Sigmoid colon (tissue), 7 donors: Measurements from ENCODE around the gene ARHGAP1. TPM values are rescaled to one million over a fixed set of nuclear protein-coding genes. Genes with fewer than 3 reads are reported as not detected.

Experiments
- DNase-seq: peaks from one replicate; pipeline ENCODE4 v3.0.0-alpha.2; 2019
- H3K27ac ChIP-seq, 4 donors: fragments of 200-600 bp; sonication (generic); one replicate each; pipeline ENCODE4 v1.5.1; 2016 to 2019; ENCODE audit warnings: mild to moderate bottlenecking in 1 of 4
- H3K27me3 ChIP-seq, 3 donors: fragments of 200-600 bp; sonication (generic); one replicate each; pipeline ENCODE4 v1.5.1; 2019; ENCODE audit warnings: mild to moderate bottlenecking in 1 of 3
- H3K36me3 ChIP-seq, 4 donors: fragments of 200-600 bp; sonication (generic); one replicate each; pipeline ENCODE4 v1.5.1; 2016 to 2019
- H3K4me1 ChIP-seq, 4 donors: fragments of 200-600 bp; sonication (generic); one replicate each; pipeline ENCODE4 v1.5.1; 2017 to 2019
- H3K4me3 ChIP-seq, 4 donors: fragments of 200-600 bp; sonication (generic); one replicate each; pipeline ENCODE4 v1.5.1; 2017 to 2019; ENCODE audit warnings: mild to moderate bottlenecking in 2 of 4, moderate library complexity in 1 of 4
- H3K9me3 ChIP-seq, 4 donors: fragments of 200-600 bp in 3 of 4; sonication (generic) in 3 of 4; one replicate each; pipeline versions ENCODE4 v1.5.1 to v1.6.1; 2013 to 2019
- EP300 ChIP-seq, 4 donors: sonication (generic); formaldehyde crosslinking; IDR thresholded peaks; one replicate each; pipeline ENCODE4 v1.6.1; 2017; ENCODE audit warnings: antibody characterized with exemption in 4 of 4
- POLR2A ChIP-seq, 2 donors: fragments of 450-650 bp; IDR thresholded peaks; one replicate each; pipeline ENCODE4 v1.6.1; 2016; ENCODE audit warnings: antibody characterized with exemption in 2 of 2, mild to moderate bottlenecking in 2 of 2, moderate library complexity in 2 of 2
- POLR2AphosphoS5 ChIP-seq, 4 donors: sonication (generic); formaldehyde crosslinking; IDR thresholded peaks; one replicate each; pipeline ENCODE4 v1.6.1; 2017; ENCODE audit warnings: antibody characterized with exemption in 4 of 4
- WGBS, 2 donors: extraction: QIAGEN DNeasy Blood & Tissue Kit; methylation state at CpG; one replicate each; pipeline ENCODE4 v1.1.7; 2013; 5-methylcytosine and 5-hydroxymethylcytosine counted together
- intact Hi-C: fragments of 100-400 bp; cut with DNase I; formaldehyde crosslinking; loops from one replicate; pipeline ENCODE4 v1.15.1; 2023
- polyA plus RNA-seq, 3 donors: library from polyadenylated mRNA; stranded (reverse); fragments of 200-250 nt; gene quantifications; one replicate each; pipeline ENCODE4 v1.2.3, GENCODE V29; 2013
- total RNA-seq, 4 donors: library from RNA; depleted of rRNA; stranded (reverse); fragments of >200 nt; gene quantifications; one replicate each; pipeline ENCODE4 v1.1.0, GENCODE V29; 2016
- TF ChIP-seq, protein P1 (sequence below), 4 experiments: fragments of 450-650 bp in 3 of 4; fragments of 200-600 bp in 1 of 4; IDR thresholded peaks; one replicate each; pipeline ENCODE4 v1.5.1; 2016 to 2019; ENCODE audit warnings: antibody characterized with exemption in 4 of 4, mild to moderate bottlenecking in 3 of 4, moderate library complexity in 2 of 4
- donor health status: healthy with polysubstance abuse.
- donor health status: Bipolar disorder and iron deficiency.
- donor health status: healthy.

Gene ARHGAP1
- total and polyA plus RNA-seq, 7 donors, result 25.0 to 78.2 (median 41.2) TPM

GRCh38 chr11:46725338-46726205, 25.2 kb upstream of the ARHGAP1 start:
- Histone ChIP-seq H3K9me3 (no peaks in the 10 kb centered on the region), H3K27ac (no peak overlapping the region), H3K36me3 (no peaks in the 10 kb centered on the region), H3K27me3 (no peaks in the 10 kb centered on the region), H3K4me1 (no peaks in the 10 kb centered on the region), H3K4me3 (no peak overlapping the region)
- intact Hi-C loops, result no loop called here
- DNase-seq, result no peak
- WGBS, 2 donors, result 89 to 90% methylated on average over 19 of the region's 19 CpGs
- TF ChIP-seq, protein P1, sequence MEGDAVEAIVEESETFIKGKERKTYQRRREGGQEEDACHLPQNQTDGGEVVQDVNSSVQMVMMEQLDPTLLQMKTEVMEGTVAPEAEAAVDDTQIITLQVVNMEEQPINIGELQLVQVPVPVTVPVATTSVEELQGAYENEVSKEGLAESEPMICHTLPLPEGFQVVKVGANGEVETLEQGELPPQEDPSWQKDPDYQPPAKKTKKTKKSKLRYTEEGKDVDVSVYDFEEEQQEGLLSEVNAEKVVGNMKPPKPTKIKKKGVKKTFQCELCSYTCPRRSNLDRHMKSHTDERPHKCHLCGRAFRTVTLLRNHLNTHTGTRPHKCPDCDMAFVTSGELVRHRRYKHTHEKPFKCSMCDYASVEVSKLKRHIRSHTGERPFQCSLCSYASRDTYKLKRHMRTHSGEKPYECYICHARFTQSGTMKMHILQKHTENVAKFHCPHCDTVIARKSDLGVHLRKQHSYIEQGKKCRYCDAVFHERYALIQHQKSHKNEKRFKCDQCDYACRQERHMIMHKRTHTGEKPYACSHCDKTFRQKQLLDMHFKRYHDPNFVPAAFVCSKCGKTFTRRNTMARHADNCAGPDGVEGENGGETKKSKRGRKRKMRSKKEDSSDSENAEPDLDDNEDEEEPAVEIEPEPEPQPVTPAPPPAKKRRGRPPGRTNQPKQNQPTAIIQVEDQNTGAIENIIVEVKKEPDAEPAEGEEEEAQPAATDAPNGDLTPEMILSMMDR (IDR thresholded peaks at IDR 0.05), result no peak
- TF ChIP-seq POLR2A (IDR thresholded peaks at IDR 0.05) (no peak), EP300 (IDR thresholded peaks at IDR 0.05) (no peak), POLR2AphosphoS5 (IDR thresholded peaks at IDR 0.05) (no peak)

GRCh38 chr11:46724088-46724487, 23.7 kb upstream of the ARHGAP1 start:
- 54 to 62% methylated on average over 8 of the region's 8 CpGs for WGBS, 2 donors
- intact Hi-C loops, result no loop called here
- no peak for TF ChIP-seq POLR2A (IDR thresholded peaks at IDR 0.05)
- TF ChIP-seq, protein P1 (IDR thresholded peaks at IDR 0.05), result no peak
- TF ChIP-seq POLR2AphosphoS5 (IDR thresholded peaks at IDR 0.05), result no peak
- no peak for TF ChIP-seq EP300 (IDR thresholded peaks at IDR 0.05)

DNA sequence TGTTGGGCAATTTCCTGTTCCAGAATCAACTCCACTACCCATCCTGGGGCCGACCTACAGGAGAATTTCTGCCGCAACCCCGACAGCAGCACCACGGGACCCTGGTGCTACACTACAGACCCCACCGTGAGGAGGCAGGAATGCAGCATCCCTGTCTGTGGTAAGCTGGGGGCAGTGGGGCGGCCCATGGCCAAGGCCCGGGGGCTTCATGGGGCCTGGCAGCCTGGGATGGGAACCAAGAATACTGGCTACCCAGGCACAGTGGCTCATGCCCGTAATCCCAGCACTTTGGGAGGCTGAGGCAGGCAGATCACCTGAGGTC, 22.9 kb upstream of the ARHGAP1 start:
- Histone ChIP-seq H3K27me3 (no peaks in the 10 kb centered on the region), H3K36me3 (no peaks in the 10 kb centered on the region), H3K4me3 (no peak overlapping the region), H3K27ac (no peak overlapping the region), H3K9me3 (no peaks in the 10 kb centered on the region), H3K4me1 (no peaks in the 10 kb centered on the region)
- 86 to 95% methylated on average over 8 of the region's 8 CpGs for WGBS, 2 donors
- DNase-seq, result no peak
- TF ChIP-seq POLR2AphosphoS5 (IDR thresholded peaks at IDR 0.05), result no peak
- TF ChIP-seq EP300 (IDR thresholded peaks at IDR 0.05), result no peak
- TF ChIP-seq, protein P1 (IDR thresholded peaks at IDR 0.05), result no peak
- TF ChIP-seq POLR2A (IDR thresholded peaks at IDR 0.05), result no peak
- intact Hi-C loops, result no loop called here

More at GRCh38 chr11:46724088-46724487, 23.7 kb upstream of the ARHGAP1 start:
- no peak for DNase-seq
- H3K4me3 ChIP-seq, result no peak overlapping the region
- no peaks in the 10 kb centered on the region for H3K36me3 ChIP-seq
- H3K4me1 ChIP-seq, result no peaks in the 10 kb centered on the region
- H3K9me3 ChIP-seq, result no peaks in the 10 kb centered on the region
- no peak overlapping the region for H3K27ac ChIP-seq
- no peaks in the 10 kb centered on the region for H3K27me3 ChIP-seq

GRCh38 chr11:46722566-46723358, 22.3 kb upstream of the ARHGAP1 start:
- intact Hi-C loops, result no loop called here
- H3K9me3 ChIP-seq, result no peaks in the 10 kb centered on the region
- TF ChIP-seq, protein P1 (IDR thresholded peaks at IDR 0.05), result no peak
- no peak for TF ChIP-seq POLR2A (IDR thresholded peaks at IDR 0.05)
- no peak for TF ChIP-seq POLR2AphosphoS5 (IDR thresholded peaks at IDR 0.05)
- no peak for TF ChIP-seq EP300 (IDR thresholded peaks at IDR 0.05)
- WGBS, 2 donors, result 94 to 97% methylated on average over 11 of the region's 11 CpGs
- no peak overlapping the region for H3K4me3 ChIP-seq
- no peaks in the 10 kb centered on the region for H3K4me1 ChIP-seq
- no peak for DNase-seq
- H3K27me3 ChIP-seq, result no peaks in the 10 kb centered on the region
- H3K36me3 ChIP-seq, result no peaks in the 10 kb centered on the region
- no peak overlapping the region for H3K27ac ChIP-seq
